Endodermal cell (in vitro differentiated cells): ENCODE results near the gene ALS2. TPM values are rescaled to one million over a fixed set of nuclear protein-coding genes. Genes with fewer than 3 reads are reported as not detected.

Source experiments
- DNase-seq: peaks from one replicate; pipeline ENCODE4 v3.0.0-alpha.2; 2017
- H3K27ac ChIP-seq: 2 replicates; pipeline ENCODE4 v1.5.1; 2013; ENCODE audit warnings: mild to moderate bottlenecking, low read depth, low read length, moderate library complexity
- H3K27me3 ChIP-seq: 2 replicates; pipeline ENCODE4 v1.6.1; 2013; ENCODE audit warnings: mild to moderate bottlenecking, low read length, moderate library complexity; ENCODE audit not compliant: insufficient read depth, control insufficient read depth, poor library complexity, severe bottlenecking
- H3K36me3 ChIP-seq: 2 replicates; pipeline ENCODE4 v1.7.0; 2013; ENCODE audit warnings: mild to moderate bottlenecking, low read length, moderate library complexity; ENCODE audit not compliant: control insufficient read depth, insufficient read depth
- H3K4me1 ChIP-seq: one replicate; pipeline ENCODE4 v1.7.0; 2013; ENCODE audit warnings: low read length; ENCODE audit not compliant: control insufficient read depth, insufficient read depth
- H3K4me3 ChIP-seq: 2 replicates; pipeline ENCODE4 v1.5.1; 2013; ENCODE audit warnings: mild to moderate bottlenecking, low read length, moderate library complexity
- H3K9ac ChIP-seq: 2 replicates; pipeline ENCODE4 v1.6.1; 2013; ENCODE audit warnings: mild to moderate bottlenecking, low read length, moderate library complexity; ENCODE audit not compliant: poor library complexity, severe bottlenecking; ENCODE audit errors: extremely low read depth
- H3K9me3 ChIP-seq: 2 replicates; pipeline ENCODE4 v1.6.1; 2013; ENCODE audit warnings: mild to moderate bottlenecking, low read length, moderate library complexity; ENCODE audit not compliant: control insufficient read depth
- H3K27ac Mint-ChIP-seq: 2 replicates; pipeline ENCODE4 v1.8.0; 2020; ENCODE audit warnings: mixed read lengths
- H3K27me3 Mint-ChIP-seq: 2 replicates; pipeline ENCODE4 v1.8.0; 2021; ENCODE audit warnings: mild to moderate bottlenecking, mixed read lengths; ENCODE audit not compliant: insufficient read depth
- H3K36me3 Mint-ChIP-seq: 2 replicates; pipeline ENCODE4 v1.8.0; 2020; ENCODE audit warnings: low read depth, mixed read lengths
- H3K4me1 Mint-ChIP-seq: 2 replicates; pipeline ENCODE4 v1.8.0; 2020; ENCODE audit warnings: mixed read lengths
- H3K4me3 Mint-ChIP-seq: 2 replicates; pipeline ENCODE4 v1.8.0; 2020; ENCODE audit warnings: mild to moderate bottlenecking, moderate library complexity, mixed read lengths
- H3K9me3 Mint-ChIP-seq: 2 replicates; pipeline ENCODE4 v1.8.0; 2020; ENCODE audit warnings: mild to moderate bottlenecking, mixed read lengths
- CTCF ChIP-seq: fragments of 200-600 bp; sonication (generic); conservative IDR thresholded peaks from 2 replicates; pipeline ENCODE4 v1.5.0; 2021; ENCODE audit warnings: antibody characterized with exemption, mild to moderate bottlenecking
- WGBS, 2 experiments: methylation state at CpG; one replicate each; pipeline versions ENCODE4 v1.1.5 to v1.1.7; 2013; ENCODE audit warnings: missing lambda C conversion rate in 2 of 2, mixed read lengths in 1 of 2; ENCODE audit not compliant: insufficient coverage in 1 of 2, insufficient read length in 1 of 2; 5-methylcytosine and 5-hydroxymethylcytosine counted together
- long read RNA-seq, 4 experiments: library from polyadenylated mRNA in 2 of 4; library from RNA in 1 of 4; library from capped mRNA in 1 of 4; stranded (forward) in 3 of 4; unstranded in 1 of 4; transcript quantifications; one replicate each; pipeline ENCODE4 v2.0.0, GENCODE V29; 2020 to 2021; ENCODE audit warnings: inconsistent platforms in 1 of 4
- polyA plus RNA-seq, 2 experiments: library from polyadenylated mRNA; stranded (reverse); fragments of 50-300 nt; gene quantifications; one replicate each; pipeline ENCODE4 v1.2.3, GENCODE V29; 2013
- total RNA-seq, 2 donors: library from RNA; stranded (reverse); fragmentation: NEBNext Ultra II Directional in 1 of 2; extraction: Animal tissue kit (Norgen Biotek cat#: 25700) in 1 of 2; gene quantifications; 2 replicates in 1 of 2; 3 replicates in 1 of 2; pipeline ENCODE4 v1.2.1, GENCODE V29; 2021

ALS2 gene
- 10 to 100 TPM; 56.6 to 58.5 TPM for total RNA-seq
- 26.0 TPM for polyA plus RNA-seq (2013, experiment 1 of 2)
- 25.8 TPM for polyA plus RNA-seq (2013, experiment 2 of 2)
- long read RNA-seq, experiment 1, partial matches to known transcripts, result 13 of 25 reads
- long read RNA-seq, experiment 1, other reads (novel, unspliced or antisense), result 9 of 25 reads
- long read RNA-seq, experiment 2, full-length matches to known transcripts, result 49 of 105 reads
- long read RNA-seq, experiment 2, partial matches to known transcripts, result 26 of 105 reads
- long read RNA-seq, experiment 2, other reads (novel, unspliced or antisense), result 30 of 105 reads
- long read RNA-seq, experiment 3, full-length matches to known transcripts, result 90 of 154 reads
- long read RNA-seq, experiment 3, partial matches to known transcripts, result 35 of 154 reads
- long read RNA-seq, experiment 3, other reads (novel, unspliced or antisense), result 29 of 154 reads
- long read RNA-seq, experiment 4, partial matches to known transcripts, result 1 of 7 reads
- long read RNA-seq, experiment 4, other reads (novel, unspliced or antisense), result 4 of 7 reads

GRCh38 chr2:201780674-201781493 lies at the start of gene ALS2:
Gene ALS2 (minus strand): TSS chr2:201780933. CDS start chr2:201768885, 12,048 bp downstream.
- peak within 1 kb of the TSS; percentile 84 for H3K27ac ChIP-seq
- peak within 1 kb of the TSS; percentile 90 for H3K9ac ChIP-seq
- Mint-ChIP-seq H3K9me3 (no peaks in the 10 kb centered on the region), H3K36me3 (no peaks in the 10 kb centered on the region), H3K27me3 (peaks cover 5% of the 10 kb centered on the region), H3K4me3 (peak within 1 kb of the TSS; percentile 94), H3K4me1 (peaks cover 39% of the 10 kb centered on the region), H3K27ac (peak within 1 kb of the TSS; percentile 96)
- H3K36me3 ChIP-seq, result peaks cover 4% of the 10 kb centered on the region
- DNase-seq, result peak; percentile 100
- no peaks in the 10 kb centered on the region for H3K9me3 ChIP-seq
- WGBS, 2 experiments, result 0% methylated on average over 28 to 60 of the region's 60 CpGs
- peak within 1 kb of the TSS; percentile 95 for H3K4me3 ChIP-seq
- no peaks in the 10 kb centered on the region for H3K27me3 ChIP-seq
- H3K4me1 ChIP-seq, result peaks cover 16% of the 10 kb centered on the region
- TF ChIP-seq CTCF, result no peak

GRCh38 chr2:201828220-201828619 lies 47.5 kb upstream of the ALS2 start:
- no peaks in the 10 kb centered on the region for H3K27me3 ChIP-seq
- H3K36me3 ChIP-seq, result no peaks in the 10 kb centered on the region
- H3K27ac Mint-ChIP-seq, result no peak overlapping the region
- DNase-seq, result no peak
- no peak overlapping the region for H3K9ac ChIP-seq
- no peaks in the 10 kb centered on the region for H3K36me3 Mint-ChIP-seq
- no peaks in the 10 kb centered on the region for H3K4me1 ChIP-seq
- no peak overlapping the region for H3K4me3 Mint-ChIP-seq
- no peak overlapping the region for H3K27ac ChIP-seq
- peaks cover 16% of the 10 kb centered on the region for H3K9me3 ChIP-seq
- TF ChIP-seq CTCF, result no peak
- no peak overlapping the region for H3K4me3 ChIP-seq
- H3K27me3 Mint-ChIP-seq, result no peaks in the 10 kb centered on the region
- H3K9me3 Mint-ChIP-seq, result peaks cover 4% of the 10 kb centered on the region
- H3K4me1 Mint-ChIP-seq, result peaks cover 1% of the 10 kb centered on the region
- 94% methylated on average over 2 of the region's 2 CpGs for WGBS, 2 experiments

GRCh38 chr2:201827621-201828020 lies 46.9 kb upstream of the ALS2 start:
- Histone ChIP-seq H3K9me3 (peaks cover 16% of the 10 kb centered on the region), H3K4me3 (no peak overlapping the region), H3K4me1 (no peaks in the 10 kb centered on the region), H3K36me3 (no peaks in the 10 kb centered on the region), H3K9ac (no peak overlapping the region), H3K27me3 (no peaks in the 10 kb centered on the region), H3K27ac (no peak overlapping the region)
- H3K27me3 Mint-ChIP-seq, result no peaks in the 10 kb centered on the region
- peaks cover 4% of the 10 kb centered on the region for H3K9me3 Mint-ChIP-seq
- no peak for DNase-seq
- no peak for TF ChIP-seq CTCF
- WGBS, 2 experiments, result 90 to 92% methylated on average over 2 to 3 of the region's 3 CpGs
- H3K27ac Mint-ChIP-seq, result no peak overlapping the region
- H3K4me1 Mint-ChIP-seq, result peaks cover 1% of the 10 kb centered on the region
- no peak overlapping the region for H3K4me3 Mint-ChIP-seq
- H3K36me3 Mint-ChIP-seq, result no peaks in the 10 kb centered on the region
